ENCODE results near the gene LATS2.
"Not testable (repeated sequence)": the region's sequence is repeated elsewhere in the genome, so short reads cannot be mapped to it uniquely, and the experiment has no call there.

LATS2 gene

DNA sequence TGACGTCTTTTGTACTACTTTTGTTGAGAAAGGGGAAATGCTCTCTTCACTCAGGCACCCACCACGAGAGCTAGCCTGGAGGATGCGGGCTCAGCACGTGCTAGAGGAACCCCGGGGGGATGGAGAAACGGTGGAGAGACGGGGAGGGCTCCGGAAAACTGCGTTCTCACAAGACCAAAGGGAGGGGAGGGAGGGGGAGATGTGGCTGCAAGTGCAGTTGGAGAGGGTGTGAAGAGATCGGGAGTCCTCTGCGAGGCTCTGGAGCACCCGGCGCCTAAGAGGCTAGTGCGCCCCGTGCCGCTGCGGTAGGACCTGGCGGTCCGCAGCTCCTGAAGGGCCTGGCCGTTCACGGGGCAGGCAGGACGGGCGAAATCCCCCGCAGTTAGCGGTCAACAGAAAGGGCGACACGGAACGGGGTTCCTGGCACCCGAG is 115.4 kb downstream of the LATS2 start:
- peaks cover 22% of the 10 kb centered on the region for H3K27me3 ChIP-seq (ENCODE audit: control insufficient read depth, insufficient read depth, low read length, poor library complexity, severe bottlenecking)
- H3K4me1 ChIP-seq (ENCODE audit: control insufficient read depth, insufficient read depth, low read length) = no peaks in the 10 kb centered on the region
- no peak overlapping the region for H3K27ac ChIP-seq (ENCODE audit: insufficient read depth, low read depth, low read length, poor library complexity, severe bottlenecking)
- no peaks in the 10 kb centered on the region for H3K36me3 ChIP-seq (ENCODE audit: control insufficient read depth, insufficient read depth, low read length)
- no peaks in the 10 kb centered on the region for H3K9me3 ChIP-seq (ENCODE audit: control insufficient read depth, low read length)
- whole genome bisulfite sequencing, 2 experiments = 16 to 18% methylated on average over 29 of the region's 29 CpGs
- H3K4me3 ChIP-seq (ENCODE audit: insufficient read depth, low read depth, low read length) = no peak overlapping the region

DNA sequence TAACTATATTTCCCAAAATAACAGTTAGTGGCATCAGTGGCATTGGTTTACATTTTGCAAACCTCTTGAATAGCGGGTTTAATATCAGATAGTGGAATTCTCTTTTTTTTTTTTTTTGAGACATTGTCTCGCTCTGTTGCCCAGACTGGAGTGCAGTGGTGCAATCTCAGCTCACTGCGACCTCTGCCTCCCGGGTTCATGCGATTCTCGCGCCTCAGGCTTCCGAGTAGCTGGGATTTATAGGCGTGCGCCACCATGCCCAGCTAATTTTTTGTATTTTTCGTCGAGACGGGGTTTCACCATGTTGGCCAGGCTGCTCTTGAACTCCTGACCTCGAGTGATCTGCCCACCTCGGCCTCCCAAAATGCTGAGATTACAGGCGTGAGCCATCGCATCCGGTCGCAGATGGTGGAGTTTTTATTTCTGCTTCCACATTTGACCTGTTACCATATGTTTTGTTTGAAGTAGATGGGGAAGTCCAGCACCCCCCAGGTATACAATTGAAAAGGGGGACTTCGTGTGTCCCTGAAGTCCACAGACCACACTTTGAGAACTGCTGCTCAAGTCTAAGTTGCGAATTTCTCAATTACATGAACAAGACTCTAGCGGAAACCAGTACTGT is 118.3 kb downstream of the LATS2 start:
- no peaks in the 10 kb centered on the region for H3K4me1 ChIP-seq (ENCODE audit: control insufficient read depth, insufficient read depth, low read length)
- no peak overlapping the region for H3K4me3 ChIP-seq (ENCODE audit: insufficient read depth, low read depth, low read length)
- no peaks in the 10 kb centered on the region for H3K9me3 ChIP-seq (ENCODE audit: control insufficient read depth, low read length)
- peaks cover 22% of the 10 kb centered on the region for H3K27me3 ChIP-seq (ENCODE audit: control insufficient read depth, insufficient read depth, low read length, poor library complexity, severe bottlenecking)
- 90 to 91% methylated on average over 22 of the region's 22 CpGs for WGBS, 2 experiments
- no peak overlapping the region for H3K27ac ChIP-seq (ENCODE audit: insufficient read depth, low read depth, low read length, poor library complexity, severe bottlenecking)
- no peaks in the 10 kb centered on the region for H3K36me3 ChIP-seq (ENCODE audit: control insufficient read depth, insufficient read depth, low read length)

DNA sequence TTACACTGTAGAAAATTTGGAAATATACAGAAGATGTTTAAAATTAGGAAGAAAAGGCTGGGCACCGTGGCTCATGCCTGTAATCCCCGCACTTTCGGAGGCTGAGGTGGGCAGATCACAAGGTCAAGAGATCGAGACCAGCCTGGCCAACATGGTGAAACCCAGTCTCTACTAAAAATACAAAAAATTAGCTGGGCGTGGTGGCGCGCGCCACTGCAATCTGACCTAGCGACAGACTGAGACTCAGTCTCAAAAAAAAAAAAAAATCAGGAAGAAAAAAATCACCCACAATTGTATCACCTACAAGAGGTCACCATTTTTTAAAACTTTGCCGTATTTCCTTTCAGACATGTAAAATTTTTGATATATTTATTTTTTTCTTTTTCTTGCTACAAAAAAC is 120.9 kb downstream of the LATS2 start:
- H3K4me1 ChIP-seq (ENCODE audit: control insufficient read depth, insufficient read depth, low read length); H3K27me3 ChIP-seq (ENCODE audit: control insufficient read depth, insufficient read depth, low read length, poor library complexity, severe bottlenecking); H3K4me3 ChIP-seq (ENCODE audit: insufficient read depth, low read depth, low read length); H3K27ac ChIP-seq (ENCODE audit: insufficient read depth, low read depth, low read length, poor library complexity, severe bottlenecking); H3K36me3 ChIP-seq (ENCODE audit: control insufficient read depth, insufficient read depth, low read length); H3K9me3 ChIP-seq (ENCODE audit: control insufficient read depth, low read length): not testable (repeated sequence)
- WGBS, 2 experiments = 93 to 94% methylated on average over 9 of the region's 10 CpGs

DNA sequence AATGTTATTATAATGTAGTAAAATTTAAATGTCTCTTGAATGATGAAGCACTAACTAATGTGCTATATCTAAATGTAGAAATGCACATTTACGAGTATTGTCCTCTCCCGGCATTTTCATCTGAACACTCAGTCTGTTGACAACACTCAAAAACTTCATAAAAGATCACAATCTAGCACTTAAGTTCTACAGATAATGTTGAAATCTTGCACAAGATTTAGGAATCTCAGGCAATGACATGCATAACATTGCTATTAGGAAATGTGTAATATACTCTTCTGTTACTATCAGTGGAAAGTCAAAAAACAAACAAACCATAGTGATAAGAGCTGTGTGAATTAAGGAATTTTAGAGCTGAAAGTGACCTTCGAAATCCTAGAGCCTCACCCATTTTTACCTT is 121.3 kb downstream of the LATS2 start:
- peaks cover 2% of the 10 kb centered on the region for H3K27me3 ChIP-seq (ENCODE audit: control insufficient read depth, insufficient read depth, low read length, poor library complexity, severe bottlenecking)
- no peak overlapping the region for H3K27ac ChIP-seq (ENCODE audit: insufficient read depth, low read depth, low read length, poor library complexity, severe bottlenecking)
- H3K36me3 ChIP-seq (ENCODE audit: control insufficient read depth, insufficient read depth, low read length) = no peaks in the 10 kb centered on the region
- H3K4me1 ChIP-seq (ENCODE audit: control insufficient read depth, insufficient read depth, low read length) = no peaks in the 10 kb centered on the region
- H3K4me3 ChIP-seq (ENCODE audit: insufficient read depth, low read depth, low read length) = no peak overlapping the region
- 93 to 98% methylated on average over 2 of the region's 3 CpGs for WGBS, 2 experiments
- no peaks in the 10 kb centered on the region for H3K9me3 ChIP-seq (ENCODE audit: control insufficient read depth, low read length)

DNA sequence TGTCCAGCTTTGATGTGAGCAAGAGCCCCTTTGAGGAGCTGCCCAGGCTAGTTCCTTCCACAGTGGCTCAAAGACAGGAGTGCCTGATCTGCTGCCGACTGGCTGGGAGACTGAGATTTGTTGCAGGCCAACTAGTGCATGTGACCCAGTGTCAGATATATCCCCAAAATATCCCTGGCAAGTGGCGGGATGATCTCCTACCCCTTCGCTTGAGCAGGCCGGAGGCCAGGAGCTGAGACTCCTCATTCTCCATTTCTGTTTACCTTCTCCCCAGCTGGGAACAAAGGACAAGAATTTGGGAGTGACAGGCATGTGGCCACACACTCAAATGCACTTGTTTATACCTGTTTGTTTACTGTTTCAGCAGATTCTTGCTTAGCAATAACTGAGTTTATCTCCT is 121.7 kb downstream of the LATS2 start:
- 64 to 70% methylated on average over 4 of the region's 4 CpGs for whole genome bisulfite sequencing, 2 experiments
- no peaks in the 10 kb centered on the region for H3K4me1 ChIP-seq (ENCODE audit: control insufficient read depth, insufficient read depth, low read length)
- H3K4me3 ChIP-seq (ENCODE audit: insufficient read depth, low read depth, low read length) = no peak overlapping the region
- H3K36me3 ChIP-seq (ENCODE audit: control insufficient read depth, insufficient read depth, low read length) = no peaks in the 10 kb centered on the region
- no peak overlapping the region for H3K27ac ChIP-seq (ENCODE audit: insufficient read depth, low read depth, low read length, poor library complexity, severe bottlenecking)
- H3K27me3 ChIP-seq (ENCODE audit: control insufficient read depth, insufficient read depth, low read length, poor library complexity, severe bottlenecking) = no peaks in the 10 kb centered on the region
- no peaks in the 10 kb centered on the region for H3K9me3 ChIP-seq (ENCODE audit: control insufficient read depth, low read length)

DNA sequence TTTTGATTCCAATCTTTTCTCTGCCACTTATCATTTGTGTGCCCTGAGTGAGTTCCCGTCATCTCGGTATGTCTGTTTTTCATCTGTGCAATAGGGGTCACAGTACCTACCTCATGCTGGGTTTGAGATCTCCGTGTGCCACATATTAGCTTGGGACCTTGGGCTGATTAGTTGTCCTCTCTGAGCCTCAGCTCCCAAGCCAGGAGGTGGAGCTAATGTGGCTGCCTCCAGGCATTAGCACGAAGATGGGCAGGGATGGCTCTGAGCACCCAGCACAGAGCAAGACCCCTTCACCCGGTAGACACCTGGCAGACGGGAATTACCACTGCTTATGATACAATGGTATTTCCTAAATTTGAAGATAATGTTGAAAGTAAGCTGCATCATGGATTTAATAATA is 123.1 kb downstream of the LATS2 start:
- 84% methylated on average over 6 of the region's 6 CpGs for whole genome bisulfite sequencing, 2 experiments

DNA sequence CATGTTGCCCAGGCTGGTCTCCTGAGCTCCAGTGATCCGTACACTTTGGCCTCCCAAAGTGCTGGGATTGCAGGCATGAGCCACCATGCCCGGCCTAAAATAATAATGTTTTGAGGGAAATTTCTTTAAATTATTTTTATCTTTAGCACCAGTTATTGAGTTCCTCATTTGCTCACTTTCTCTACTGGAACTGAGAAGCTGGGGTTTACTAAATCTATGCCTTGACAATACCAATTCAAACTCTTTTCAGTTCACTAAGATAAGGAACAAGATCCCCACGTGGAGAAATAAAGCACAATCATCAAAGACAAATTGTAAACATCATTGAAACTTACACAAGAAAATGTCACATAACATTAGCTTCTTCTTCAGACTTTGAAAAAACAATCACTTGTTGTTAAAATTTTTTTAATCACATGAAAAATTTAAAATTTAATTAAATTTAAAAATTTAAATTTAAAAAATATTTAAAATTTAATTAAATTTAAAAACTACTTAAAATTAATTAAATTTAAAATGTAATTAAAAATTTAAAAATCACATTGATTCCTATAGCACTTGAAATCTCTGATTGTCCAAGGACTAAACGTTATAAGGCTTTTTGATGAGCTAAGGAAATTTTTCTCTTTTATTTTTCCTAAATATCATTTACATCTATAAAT is 133.7 kb downstream of the LATS2 start:
- Histone ChIP-seq H3K27me3 (ENCODE audit: control insufficient read depth, insufficient read depth, low read length, poor library complexity, severe bottlenecking) (no peaks in the 10 kb centered on the region), H3K27ac (ENCODE audit: insufficient read depth, low read depth, low read length, poor library complexity, severe bottlenecking) (no peak overlapping the region), H3K4me1 (ENCODE audit: control insufficient read depth, insufficient read depth, low read length) (no peaks in the 10 kb centered on the region), H3K9me3 (ENCODE audit: control insufficient read depth, low read length) (no peaks in the 10 kb centered on the region), H3K36me3 (ENCODE audit: control insufficient read depth, insufficient read depth, low read length) (no peaks in the 10 kb centered on the region), H3K4me3 (ENCODE audit: insufficient read depth, low read depth, low read length) (no peak overlapping the region)
- 89 to 90% methylated on average over 2 to 3 of the region's 4 CpGs for WGBS, 2 experiments

More for the DNA sequence above, 123.1 kb downstream of the LATS2 start:
- no peak overlapping the region for H3K27ac ChIP-seq (ENCODE audit: insufficient read depth, low read depth, low read length, poor library complexity, severe bottlenecking)
- H3K4me1 ChIP-seq (ENCODE audit: control insufficient read depth, insufficient read depth, low read length) = no peaks in the 10 kb centered on the region
- no peaks in the 10 kb centered on the region for H3K36me3 ChIP-seq (ENCODE audit: control insufficient read depth, insufficient read depth, low read length)
- no peaks in the 10 kb centered on the region for H3K27me3 ChIP-seq (ENCODE audit: control insufficient read depth, insufficient read depth, low read length, poor library complexity, severe bottlenecking)
- no peak overlapping the region for H3K4me3 ChIP-seq (ENCODE audit: insufficient read depth, low read depth, low read length)
- H3K9me3 ChIP-seq (ENCODE audit: control insufficient read depth, low read length) = no peaks in the 10 kb centered on the region

DNA sequence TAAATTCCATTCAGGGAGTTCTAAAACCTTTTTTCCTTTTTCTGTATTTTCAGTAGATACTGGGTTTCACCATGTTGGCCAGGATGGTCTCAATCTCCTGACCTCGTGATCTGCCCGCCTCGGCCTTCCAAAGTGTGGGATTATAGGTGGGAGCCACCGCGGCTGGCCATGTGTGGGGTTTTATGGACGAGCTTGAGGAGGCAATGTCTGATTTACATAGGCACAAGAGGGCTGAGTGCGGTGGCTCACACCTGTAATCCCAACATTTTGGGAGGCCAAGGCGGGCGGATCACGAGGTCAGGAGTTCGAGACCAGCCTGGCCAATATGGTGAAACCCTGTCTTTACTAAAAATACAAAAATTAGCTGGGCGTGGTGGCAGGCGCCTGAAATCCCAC is 136.0 kb downstream of the LATS2 start:
- 83 to 84% methylated on average over 13 of the region's 13 CpGs for WGBS, 2 experiments
- H3K9me3 ChIP-seq (ENCODE audit: control insufficient read depth, low read length); H3K36me3 ChIP-seq (ENCODE audit: control insufficient read depth, insufficient read depth, low read length); H3K4me1 ChIP-seq (ENCODE audit: control insufficient read depth, insufficient read depth, low read length); H3K4me3 ChIP-seq (ENCODE audit: insufficient read depth, low read depth, low read length); H3K27ac ChIP-seq (ENCODE audit: insufficient read depth, low read depth, low read length, poor library complexity, severe bottlenecking); H3K27me3 ChIP-seq (ENCODE audit: control insufficient read depth, insufficient read depth, low read length, poor library complexity, severe bottlenecking): not testable (repeated sequence)

DNA sequence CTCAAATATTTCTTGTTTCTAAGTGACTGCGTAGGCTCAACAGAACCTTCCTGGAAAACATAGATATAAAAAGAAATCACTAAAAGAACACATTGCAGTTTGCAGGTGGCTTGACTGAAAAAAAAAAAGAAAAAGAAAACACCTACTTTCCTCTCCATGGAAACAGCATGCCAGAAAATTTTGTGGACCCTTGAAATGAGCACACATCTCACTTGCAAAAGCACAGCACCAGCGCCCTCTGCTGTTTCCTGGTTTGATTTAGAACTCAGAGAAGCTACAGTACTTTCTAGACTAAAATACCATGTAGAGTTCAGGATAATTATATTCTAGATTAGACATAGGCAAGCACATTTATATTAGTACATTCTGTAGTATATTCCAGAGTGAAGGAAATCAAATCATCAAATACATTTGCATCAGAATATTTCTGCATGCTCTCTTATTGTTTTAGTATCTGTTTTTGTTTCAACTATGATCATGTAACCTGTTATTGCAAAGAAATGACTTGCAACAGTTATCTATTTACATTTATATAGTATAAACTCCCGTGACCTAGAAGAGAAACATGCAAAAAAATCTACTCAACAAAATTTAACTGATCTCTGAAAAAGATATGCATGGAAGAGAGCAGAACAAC is 136.5 kb downstream of the LATS2 start:
- Histone ChIP-seq H3K27ac (ENCODE audit: insufficient read depth, low read depth, low read length, poor library complexity, severe bottlenecking) (no peak overlapping the region), H3K4me1 (ENCODE audit: control insufficient read depth, insufficient read depth, low read length) (no peaks in the 10 kb centered on the region), H3K4me3 (ENCODE audit: insufficient read depth, low read depth, low read length) (no peak overlapping the region), H3K9me3 (ENCODE audit: control insufficient read depth, low read length) (no peaks in the 10 kb centered on the region), H3K27me3 (ENCODE audit: control insufficient read depth, insufficient read depth, low read length, poor library complexity, severe bottlenecking) (no peaks in the 10 kb centered on the region), H3K36me3 (ENCODE audit: control insufficient read depth, insufficient read depth, low read length) (no peaks in the 10 kb centered on the region)
- 27 to 33% methylated on average over 3 of the region's 3 CpGs for WGBS, 2 experiments

DNA sequence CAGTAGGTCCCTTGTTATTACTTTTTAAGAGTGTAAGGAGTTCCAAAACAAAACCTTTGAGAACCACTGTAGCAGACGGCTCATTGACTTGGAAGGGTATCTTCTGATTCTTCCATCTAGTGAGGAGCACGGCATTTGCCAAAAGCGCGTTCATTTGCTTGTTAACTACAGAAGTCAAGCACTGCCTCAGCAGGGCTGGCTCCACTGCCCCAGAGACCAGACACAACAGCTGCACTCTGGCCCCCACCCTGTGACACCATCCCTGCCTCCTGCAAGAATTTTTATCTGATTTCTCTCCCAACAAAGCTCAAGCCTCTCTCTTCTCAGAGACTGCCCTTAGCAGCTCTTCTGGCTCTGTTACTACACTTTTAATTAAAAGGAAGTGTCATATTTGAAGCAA is 138.1 kb downstream of the LATS2 start:
- no peak overlapping the region for H3K4me3 ChIP-seq (ENCODE audit: insufficient read depth, low read depth, low read length)
- H3K27ac ChIP-seq (ENCODE audit: insufficient read depth, low read depth, low read length, poor library complexity, severe bottlenecking) = no peak overlapping the region
- WGBS, 2 experiments = 90 to 93% methylated on average over 4 of the region's 4 CpGs
- no peaks in the 10 kb centered on the region for H3K4me1 ChIP-seq (ENCODE audit: control insufficient read depth, insufficient read depth, low read length)
- no peaks in the 10 kb centered on the region for H3K9me3 ChIP-seq (ENCODE audit: control insufficient read depth, low read length)
- H3K36me3 ChIP-seq (ENCODE audit: control insufficient read depth, insufficient read depth, low read length) = no peaks in the 10 kb centered on the region
- no peaks in the 10 kb centered on the region for H3K27me3 ChIP-seq (ENCODE audit: control insufficient read depth, insufficient read depth, low read length, poor library complexity, severe bottlenecking)

Data from ectodermal cell (in vitro differentiated cells).